Measurements from ENCODE around the gene CTTNBP2NL. TPM values are rescaled to one million over a fixed set of nuclear protein-coding genes. Genes with fewer than 3 reads are reported as not detected.

The CTTNBP2NL gene
- total and polyA plus RNA-seq, 2 of the 4 experiments (the other 2 are of a cell fraction): 12.4 to 22.0 TPM

DNA sequence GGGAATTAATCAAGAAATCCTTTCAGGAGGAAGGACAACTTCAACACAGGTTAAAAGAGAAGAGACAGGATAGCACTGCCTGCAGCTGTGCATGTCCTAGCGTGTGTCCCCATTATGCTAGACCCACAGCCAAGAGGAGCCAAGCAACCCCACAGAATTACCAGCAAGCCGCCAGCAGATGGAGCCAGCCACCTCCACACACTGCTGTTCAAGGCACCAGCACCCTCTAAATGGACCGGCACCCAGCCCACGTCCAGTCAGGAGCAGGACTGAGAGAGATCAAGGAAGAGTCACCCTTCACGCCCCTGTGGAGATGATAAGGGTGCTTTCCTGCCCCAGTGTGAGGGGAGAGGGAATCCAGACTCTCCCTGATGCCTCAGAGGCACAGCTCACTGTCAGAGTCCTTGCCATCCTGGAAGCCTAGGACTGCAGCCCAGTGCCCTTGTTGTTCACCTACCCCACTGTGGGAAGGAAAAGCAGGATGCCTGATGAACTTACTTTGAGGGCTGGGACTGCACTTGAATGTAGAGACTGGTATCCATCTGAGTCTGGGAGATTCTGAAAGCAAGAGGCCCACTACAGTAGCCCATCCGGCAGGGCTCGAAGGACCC lies 37.1 kb upstream of the CTTNBP2NL start:
- H2BK5ac ChIP-seq (ENCODE audit: low read depth, low read length, poor library complexity, severe bottlenecking): no peak overlapping the region
- ATAC-seq (ENCODE audit: low read depth): peak; percentile 82
- H3K23ac ChIP-seq (ENCODE audit: low read depth, low read length): no peak overlapping the region
- no peak overlapping the region for H3K4me2 ChIP-seq (ENCODE audit: low read depth, low read length)
- peak overlapping the region; percentile 76 for H2AFZ ChIP-seq (replicated peaks; ENCODE audit: low read length, poor library complexity)
- peak overlapping the region; percentile 51 to 58; a peak in 2 of 4 replicates for H4K8ac ChIP-seq (ENCODE audit: low read depth in 2 of 2, low read length in 2 of 2)
- H3K56ac ChIP-seq (ENCODE audit: extremely low read depth, insufficient read depth, low read length): no peak overlapping the region
- CTCF ChIA-PET: interaction anchor here (0.9 to 7.0 kb wide), 4 partner anchors 12 to 255 kb away, joined by 3 to 42 read pairs (median 3); no protein-coding TSS in a partner anchor
- intact Hi-C loops (cut with micrococcal nuclease): no loop called here
- peaks cover 5% of the 10 kb centered on the region for H3K9me1 ChIP-seq (ENCODE audit: insufficient read depth, low read length)
- H4K91ac ChIP-seq (ENCODE audit: insufficient read depth, low read depth, low read length): peak overlapping the region; percentile 40; the same call in 1 of the 2 replicates
- no peaks in the 10 kb centered on the region for H3K79me1 ChIP-seq (ENCODE audit: low read depth in 1 of 2, low read length in 2 of 2)
- no TSS peak for BruUV-seq (replicated peaks)
- H4K5ac ChIP-seq (ENCODE audit: low read depth, low read length): peak overlapping the region; percentile 58; the same call in 1 of the 2 replicates
- H2AK5ac ChIP-seq (ENCODE audit: low read depth, low read length): no peak overlapping the region
- no peaks in the 10 kb centered on the region for H4K20me1 ChIP-seq (ENCODE audit: insufficient read depth, low read length)
- no peaks in the 10 kb centered on the region for H3K36me3 ChIP-seq (ENCODE audit: control insufficient read depth, insufficient read depth, low read length)
- dilution Hi-C loops (cut with HindIII; ENCODE audit: low sequenced_read_pairs, unreplicated experiment): no loop called here
- H2AK9ac ChIP-seq (replicated peaks; ENCODE audit: low read depth, low read length, poor library complexity): no peak overlapping the region
- H3K4me3 ChIP-seq (ENCODE audit: insufficient read depth, low read depth, low read length): no peak overlapping the region
- peaks cover 26% of the 10 kb centered on the region for H3K27me3 ChIP-seq (ENCODE audit: control insufficient read depth, insufficient read depth, low read length)
- H3K4ac ChIP-seq (ENCODE audit: low read depth, low read length): peak overlapping the region; percentile 43; the same call in 1 of the 2 replicates
- H3K27ac ChIP-seq (ENCODE audit: insufficient read depth, low read length): peak overlapping the region; percentile 96; the same call in 1 of the 2 replicates
- H2BK120ac ChIP-seq (ENCODE audit: low read depth, low read length): peak overlapping the region; percentile 63
- H3K9ac ChIP-seq (ENCODE audit: low read depth, low read length): no peak overlapping the region
- no peak overlapping the region for H3K14ac ChIP-seq (replicated peaks; ENCODE audit: low read depth, low read length)
- H2BK15ac ChIP-seq (ENCODE audit: low read depth, low read length): no peak overlapping the region; the same call in 2 of the 3 replicates
- peak overlapping the region; percentile 67; the same call in 1 of the 2 replicates for H3K18ac ChIP-seq (ENCODE audit: low read depth, low read length)
- POLR2A ChIA-PET (ENCODE audit: unreplicated experiment): interaction anchor here (0.6 kb wide), 1 partner anchor 137 kb away, joined by 3 read pairs; no protein-coding TSS in a partner anchor
- peaks cover 11% of the 10 kb centered on the region for H3K4me1 ChIP-seq (ENCODE audit: control insufficient read depth, insufficient read depth, low read length)
- H3K9me3 ChIP-seq (ENCODE audit: control insufficient read depth, insufficient read depth, low read length): no peaks in the 10 kb centered on the region
- WGBS, 2 experiments (ENCODE audit: extremely low coverage in 2 of 2, insufficient read length in 1 of 2): 67% methylated on average over 3 of the region's 7 CpGs; no CpG with 5 or more reads in 1 of the 2 experiments
- in situ Hi-C loops (cut with MboI; ENCODE audit: low sequenced_read_pairs): loop anchor here (25.0 kb wide), 1 partner anchor 872 kb away; no protein-coding TSS in a partner anchor
- peak; percentile 45 for DNase-seq
- peak overlapping the region; percentile 76 for H2BK20ac ChIP-seq (ENCODE audit: low read depth, low read length)
- TF ChIP-seq RCOR1 (IDR thresholded peaks at IDR 0.05; ENCODE audit: insufficient replicate concordance, low read length) (no peak), SMC3 (IDR thresholded peaks at IDR 0.05; ENCODE audit: low read depth, low read length) (peak; percentile 46; the same call in 1 of the 2 replicates), RFX5 (IDR thresholded peaks at IDR 0.05; ENCODE audit: low read depth, low read length) (no peak), BHLHE40 (IDR thresholded peaks at IDR 0.05; ENCODE audit: low read depth, low read length) (no peak), CTCF (conservative IDR thresholded peaks at IDR 0.05; ENCODE audit: low read depth, low read length) (peak; percentile 63), MAZ (IDR thresholded peaks at IDR 0.05; ENCODE audit: borderline replicate concordance, low read depth, low read length) (peak; percentile 51; the same call in 1 of the 2 replicates), MXI1 (IDR thresholded peaks at IDR 0.05; ENCODE audit: borderline replicate concordance, low read depth, low read length) (no peak), CEBPB (IDR thresholded peaks at IDR 0.05; ENCODE audit: low read depth, low read length) (no peak), POLR2A (IDR thresholded peaks at IDR 0.05; ENCODE audit: low read depth, low read length) (no peak), NFE2L2 (IDR thresholded peaks at IDR 0.05; ENCODE audit: low read depth, low read length) (no peak), USF2 (IDR thresholded peaks at IDR 0.05; ENCODE audit: low read depth, low read length) (no peak), CHD1 (IDR thresholded peaks at IDR 0.05; ENCODE audit: low read depth, low read length) (no peak), MAFK (IDR thresholded peaks at IDR 0.05; ENCODE audit: low read depth, low read length) (no peak)
- TF ChIP-seq, protein P1, sequence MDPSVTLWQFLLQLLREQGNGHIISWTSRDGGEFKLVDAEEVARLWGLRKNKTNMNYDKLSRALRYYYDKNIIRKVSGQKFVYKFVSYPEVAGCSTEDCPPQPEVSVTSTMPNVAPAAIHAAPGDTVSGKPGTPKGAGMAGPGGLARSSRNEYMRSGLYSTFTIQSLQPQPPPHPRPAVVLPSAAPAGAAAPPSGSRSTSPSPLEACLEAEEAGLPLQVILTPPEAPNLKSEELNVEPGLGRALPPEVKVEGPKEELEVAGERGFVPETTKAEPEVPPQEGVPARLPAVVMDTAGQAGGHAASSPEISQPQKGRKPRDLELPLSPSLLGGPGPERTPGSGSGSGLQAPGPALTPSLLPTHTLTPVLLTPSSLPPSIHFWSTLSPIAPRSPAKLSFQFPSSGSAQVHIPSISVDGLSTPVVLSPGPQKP (IDR thresholded peaks at IDR 0.05; ENCODE audit: borderline replicate concordance, low read depth, low read length): no peak
